Measurements from ENCODE around the gene IRAK1BP1. TPM values are rescaled to one million over a fixed set of nuclear protein-coding genes. Genes with fewer than 3 reads are reported as not detected.

IRAK1BP1 gene
- total RNA-seq, 1 experiment from 2014 or later: 6.6 TPM

GRCh38 chr6:78948785-78949184, 81.4 kb downstream of the IRAK1BP1 start:
- ChIA-PET POLR2A (ENCODE audit: low non-redundant PET) (no interaction called here), CTCF (no interaction called here)
- Histone ChIP-seq H3K9me3 (ENCODE audit: low read depth, low read length, poor library complexity, severe bottlenecking) (peaks cover 19% of the 10 kb centered on the region), H3K36me3 (ENCODE audit: insufficient read depth, low read length, poor library complexity, severe bottlenecking) (peaks cover 98% of the 10 kb centered on the region), H3K27ac (ENCODE audit: low read depth, low read length, poor library complexity, severe bottlenecking) (no peak overlapping the region), H3K4me1 (ENCODE audit: insufficient read depth, low read length, poor library complexity, severe bottlenecking) (no peaks in the 10 kb centered on the region), H3K27me3 (replicated peaks; ENCODE audit: insufficient read depth, low read depth, low read length, poor library complexity) (no peaks in the 10 kb centered on the region), H3K4me3 (ENCODE audit: low read depth, low read length, poor library complexity, severe bottlenecking) (no peak overlapping the region)
- intact Hi-C loops (cut with micrococcal nuclease; ENCODE audit: unreplicated experiment): no loop called here
- TF ChIP-seq CTCF (conservative IDR thresholded peaks at IDR 0.05; ENCODE audit: low read depth, low read length): no peak
- no peak for TF ChIP-seq EZH2 (IDR thresholded peaks at IDR 0.05; ENCODE audit: borderline replicate concordance, low read depth, low read length, poor library complexity, severe bottlenecking)
- no TSS peak for BruUV-seq (replicated peaks)
- no peak for DNase-seq (ENCODE audit: low spot score)

GRCh38 chr6:78952362-78952761, 85.0 kb downstream of the IRAK1BP1 start:
- Histone ChIP-seq H3K27me3 (replicated peaks; ENCODE audit: insufficient read depth, low read depth, low read length, poor library complexity) (no peaks in the 10 kb centered on the region), H3K4me1 (ENCODE audit: insufficient read depth, low read length, poor library complexity, severe bottlenecking) (no peaks in the 10 kb centered on the region), H3K36me3 (ENCODE audit: insufficient read depth, low read length, poor library complexity, severe bottlenecking) (peaks cover 83% of the 10 kb centered on the region), H3K9me3 (ENCODE audit: low read depth, low read length, poor library complexity, severe bottlenecking) (peaks cover 19% of the 10 kb centered on the region), H3K4me3 (ENCODE audit: low read depth, low read length, poor library complexity, severe bottlenecking) (no peak overlapping the region), H3K27ac (ENCODE audit: low read depth, low read length, poor library complexity, severe bottlenecking) (no peak overlapping the region)
- ChIA-PET CTCF (no interaction called here), POLR2A (ENCODE audit: low non-redundant PET) (no interaction called here)
- intact Hi-C loops (cut with micrococcal nuclease; ENCODE audit: unreplicated experiment): no loop called here
- no peak for TF ChIP-seq EZH2 (IDR thresholded peaks at IDR 0.05; ENCODE audit: borderline replicate concordance, low read depth, low read length, poor library complexity, severe bottlenecking)
- no peak for TF ChIP-seq CTCF (conservative IDR thresholded peaks at IDR 0.05; ENCODE audit: low read depth, low read length)
- BruUV-seq (replicated peaks): no TSS peak
- no peak for DNase-seq (ENCODE audit: low spot score)

Other genes with a start within 250 kb of the IRAK1BP1 start
- 42.5 and 45.1 TPM in 2 replicates for gene PHIP, start 210.7 kb downstream of the IRAK1BP1 start, total RNA-seq (2021)

All from A673 (cell line).